ENCODE results near the gene CNTNAP4. TPM values are rescaled to one million over a fixed set of nuclear protein-coding genes. Genes with fewer than 3 reads are reported as not detected.

CNTNAP4 gene
- total and polyA plus RNA-seq, 2 of the 8 experiments (the other 6 are each of a cell fraction or from before 2014, with no cell fraction given): not detected

- no peak for TF ChIP-seq CHD2 (IDR thresholded peaks at IDR 0.05; ENCODE audit: low read length)
- TF ChIP-seq SP1 (IDR thresholded peaks at IDR 0.05; ENCODE audit: low read depth, low read length): no peak
- TF ChIP-seq TAF1 (IDR thresholded peaks at IDR 0.05; ENCODE audit: low read depth, low read length): no peak
Measured at GRCh38 chr16:76450890-76451289, 173.7 kb downstream of the CNTNAP4 start (continued).
